Measurements from ENCODE around the gene TJP2. TPM values are rescaled to one million over a fixed set of nuclear protein-coding genes. Genes with fewer than 3 reads are reported as not detected.

Gene TJP2
- total and polyA plus RNA-seq, 4 donors, result 32.4 to 121 (median 110) TPM

- H3K36me3 ChIP-seq (ENCODE audit: control insufficient read depth in 1 of 2, insufficient read depth in 2 of 2, low read length in 1 of 2), result peaks cover 0 to 4% of the 10 kb centered on the region in 2 donors
- no peak overlapping the region for H3K4me3 ChIP-seq (ENCODE audit: low read length in 2 of 2)
- no peak for DNase-seq
- no peak overlapping the region for H3K27ac ChIP-seq (ENCODE audit: low read depth in 1 of 2, low read length in 2 of 2)
- ATAC-seq (ENCODE audit: low FRiP score), result no peak
- peaks cover 0 to 3% of the 10 kb centered on the region in 2 donors for H3K4me1 ChIP-seq (ENCODE audit: control insufficient read depth in 1 of 2, insufficient read depth in 2 of 2, low read length in 2 of 2)
- 90% methylated on average over 9 of the region's 9 CpGs for WGBS, 2 donors
- H3K27me3 ChIP-seq (ENCODE audit: control insufficient read depth in 1 of 2, insufficient read depth in 2 of 2, low read length in 1 of 2), result no peaks in the 10 kb centered on the region
- intact Hi-C loops (cut with DNase I), result no loop called here
- H3K9me3 ChIP-seq (ENCODE audit: control insufficient read depth, low read length), result no peaks in the 10 kb centered on the region
Measured at GRCh38 chr9:69139596-69139995, 34.5 kb upstream of the TJP2 start.

GRCh38 chr9:69140123-69140735 lies 33.8 kb upstream of the TJP2 start:
- no peak for ATAC-seq (ENCODE audit: low FRiP score)
- peaks cover 0 to 3% of the 10 kb centered on the region in 2 donors for H3K4me1 ChIP-seq (ENCODE audit: control insufficient read depth in 1 of 2, insufficient read depth in 2 of 2, low read length in 2 of 2)
- no peak overlapping the region for H3K27ac ChIP-seq (ENCODE audit: low read depth in 1 of 2, low read length in 2 of 2)
- 87 to 92% methylated on average over 5 of the region's 5 CpGs for WGBS, 2 donors
- no peak for DNase-seq
- no peaks in the 10 kb centered on the region for H3K9me3 ChIP-seq (ENCODE audit: control insufficient read depth, low read length)
- peaks cover 0 to 4% of the 10 kb centered on the region in 2 donors for H3K36me3 ChIP-seq (ENCODE audit: control insufficient read depth in 1 of 2, insufficient read depth in 2 of 2, low read length in 1 of 2)
- intact Hi-C loops (cut with DNase I), result no loop called here
- no peaks in the 10 kb centered on the region for H3K27me3 ChIP-seq (ENCODE audit: control insufficient read depth in 1 of 2, insufficient read depth in 2 of 2, low read length in 1 of 2)
- no peak overlapping the region for H3K4me3 ChIP-seq (ENCODE audit: low read length in 2 of 2)

DNA sequence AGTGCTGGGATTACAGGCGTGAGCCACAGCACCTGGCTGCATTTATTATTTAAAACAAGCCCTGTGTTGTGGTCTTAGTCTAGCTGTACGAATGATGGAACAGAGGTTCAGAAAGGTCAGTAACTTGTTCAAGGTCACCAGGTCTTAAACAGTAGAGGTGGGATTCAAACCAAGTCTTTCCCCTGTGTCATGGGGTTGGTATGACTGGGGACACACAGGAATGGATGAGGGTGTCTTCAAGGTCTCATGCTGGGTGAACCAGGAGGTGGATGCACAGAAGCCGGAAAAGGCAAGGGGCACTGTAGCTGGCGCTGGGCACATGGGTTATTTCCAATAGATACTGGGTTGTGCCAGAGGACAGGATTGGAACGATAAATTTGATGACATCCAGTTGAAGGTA lies 32.2 kb upstream of the TJP2 start:
- ATAC-seq (ENCODE audit: low FRiP score) (no peak), DNase-seq (no peak)
- Histone ChIP-seq H3K27ac (ENCODE audit: low read depth in 1 of 2, low read length in 2 of 2) (no peak overlapping the region), H3K4me1 (ENCODE audit: control insufficient read depth in 1 of 2, insufficient read depth in 2 of 2, low read length in 2 of 2) (peaks cover 0 to 3% of the 10 kb centered on the region in 2 donors), H3K27me3 (ENCODE audit: control insufficient read depth in 1 of 2, insufficient read depth in 2 of 2, low read length in 1 of 2) (no peaks in the 10 kb centered on the region), H3K4me3 (ENCODE audit: low read length in 2 of 2) (no peak overlapping the region), H3K9me3 (ENCODE audit: control insufficient read depth, low read length) (no peaks in the 10 kb centered on the region), H3K36me3 (ENCODE audit: control insufficient read depth in 1 of 2, insufficient read depth in 2 of 2, low read length in 1 of 2) (peaks cover 0 to 4% of the 10 kb centered on the region in 2 donors)
- WGBS, 2 donors, result 85% methylated on average over 5 of the region's 5 CpGs
- intact Hi-C loops (cut with DNase I), result no loop called here

- H3K36me3 ChIP-seq (ENCODE audit: control insufficient read depth in 1 of 2, insufficient read depth in 2 of 2, low read length in 1 of 2), result no peaks in the 10 kb centered on the region
- H3K9me3 ChIP-seq (ENCODE audit: control insufficient read depth, low read length), result no peaks in the 10 kb centered on the region
- H3K4me3 ChIP-seq (ENCODE audit: low read length in 2 of 2), result no peak overlapping the region
- H3K27ac ChIP-seq (ENCODE audit: low read depth in 1 of 2, low read length in 2 of 2), result no peak overlapping the region
- H3K4me1 ChIP-seq (ENCODE audit: control insufficient read depth in 1 of 2, insufficient read depth in 2 of 2, low read length in 2 of 2), result peaks cover 0 to 3% of the 10 kb centered on the region in 2 donors
- no peak for DNase-seq
- no peaks in the 10 kb centered on the region for H3K27me3 ChIP-seq (ENCODE audit: control insufficient read depth in 1 of 2, insufficient read depth in 2 of 2, low read length in 1 of 2)
- 88 to 100% methylated on average over 1 of the region's 1 CpG for WGBS, 2 donors
- intact Hi-C loops (cut with DNase I), result no loop called here
- ATAC-seq (ENCODE audit: low FRiP score), result no peak
Measured at GRCh38 chr9:69143291-69143690, 30.8 kb upstream of the TJP2 start.

DNA sequence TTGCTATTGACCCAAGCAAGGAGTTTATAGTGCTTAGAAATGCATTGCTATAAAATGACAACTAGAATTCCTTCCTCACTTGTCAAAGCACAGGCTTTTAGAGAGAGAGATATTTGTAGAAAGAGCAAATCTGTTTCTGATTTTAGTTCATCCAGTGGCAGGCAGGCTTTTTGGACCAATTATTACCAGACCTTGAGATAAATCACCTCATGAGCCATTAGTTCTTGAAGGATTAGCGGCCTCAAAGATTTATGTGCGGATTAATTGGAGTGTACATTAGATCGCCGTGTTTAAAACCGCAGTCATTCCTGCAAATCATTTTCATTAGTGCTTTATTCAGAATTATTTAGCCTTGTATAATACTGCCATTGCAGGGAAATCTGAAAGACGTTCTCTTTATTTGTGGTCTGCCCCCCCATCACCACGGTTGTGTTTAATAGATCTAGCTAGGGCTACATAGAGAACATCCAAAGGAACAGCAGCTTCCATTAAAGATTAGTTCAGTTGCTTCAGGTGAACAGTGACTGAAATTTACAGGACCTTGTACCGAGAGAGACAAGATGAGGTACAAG lies 28.8 kb upstream of the TJP2 start:
- H3K27me3 ChIP-seq (ENCODE audit: control insufficient read depth in 1 of 2, insufficient read depth in 2 of 2, low read length in 1 of 2), result no peaks in the 10 kb centered on the region
- intact Hi-C loops (cut with DNase I), result no loop called here
- 94 to 97% methylated on average over 8 of the region's 8 CpGs for WGBS, 2 donors
- H3K9me3 ChIP-seq (ENCODE audit: control insufficient read depth, low read length), result no peaks in the 10 kb centered on the region
- DNase-seq (no peak), ATAC-seq (ENCODE audit: low FRiP score) (no peak)
- H3K27ac ChIP-seq (ENCODE audit: low read depth in 1 of 2, low read length in 2 of 2), result no peak overlapping the region
- H3K4me1 ChIP-seq (ENCODE audit: control insufficient read depth in 1 of 2, insufficient read depth in 2 of 2, low read length in 2 of 2), result peaks cover 0 to 5% of the 10 kb centered on the region in 2 donors
- no peaks in the 10 kb centered on the region for H3K36me3 ChIP-seq (ENCODE audit: control insufficient read depth in 1 of 2, insufficient read depth in 2 of 2, low read length in 1 of 2)
- no peak overlapping the region for H3K4me3 ChIP-seq (ENCODE audit: low read length in 2 of 2)

DNA sequence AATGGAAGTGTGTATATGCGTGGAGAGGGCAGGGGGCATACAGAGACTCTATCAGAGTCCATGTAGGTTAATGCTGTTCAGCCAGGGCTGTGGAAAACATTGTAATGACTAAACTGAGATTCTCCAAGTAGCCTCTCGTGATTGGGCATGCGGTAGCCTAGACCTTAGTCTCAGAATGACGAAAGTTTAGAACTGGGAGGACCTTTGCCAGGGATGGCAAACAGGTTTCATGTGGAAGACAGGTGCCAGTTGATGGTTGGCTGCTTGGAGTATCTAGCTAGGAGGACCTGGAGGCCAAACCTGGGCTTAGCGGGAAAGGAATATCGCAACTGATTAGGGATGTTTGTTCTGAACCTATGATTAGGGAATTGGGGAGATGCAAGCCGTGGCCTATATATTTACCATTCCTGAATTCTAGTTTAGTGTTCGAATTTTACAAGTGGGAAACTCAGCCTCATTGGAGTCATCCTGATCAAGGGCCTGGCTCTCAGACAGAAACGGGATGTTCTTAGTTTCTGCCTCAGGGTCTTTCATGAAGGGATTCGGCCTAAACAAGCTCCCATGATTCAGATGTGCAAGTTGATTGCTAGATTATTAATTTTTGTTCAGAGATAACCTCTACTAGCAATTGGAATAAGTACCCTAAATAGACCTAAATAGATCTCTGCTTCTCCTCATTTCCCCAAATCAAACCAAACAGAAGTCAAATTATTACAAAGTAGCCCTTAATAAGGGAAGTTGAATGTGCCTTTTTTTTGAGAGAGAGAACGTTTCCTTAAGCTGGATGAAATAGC lies 26.8 kb upstream of the TJP2 start:
- ATAC-seq (ENCODE audit: low FRiP score), result no peak
- intact Hi-C loops (cut with DNase I), result no loop called here
- no peak overlapping the region for H3K27ac ChIP-seq (ENCODE audit: low read depth in 1 of 2, low read length in 2 of 2)
- WGBS, 2 donors, result 95 to 96% methylated on average over 11 of the region's 11 CpGs
- H3K9me3 ChIP-seq (ENCODE audit: control insufficient read depth, low read length), result no peaks in the 10 kb centered on the region
- H3K36me3 ChIP-seq (ENCODE audit: control insufficient read depth in 1 of 2, insufficient read depth in 2 of 2, low read length in 1 of 2), result no peaks in the 10 kb centered on the region
- H3K27me3 ChIP-seq (ENCODE audit: control insufficient read depth in 1 of 2, insufficient read depth in 2 of 2, low read length in 1 of 2), result no peaks in the 10 kb centered on the region
- no peak overlapping the region for H3K4me3 ChIP-seq (ENCODE audit: low read length in 2 of 2)
- DNase-seq, result no peak
- peaks cover 0 to 5% of the 10 kb centered on the region in 2 donors for H3K4me1 ChIP-seq (ENCODE audit: control insufficient read depth in 1 of 2, insufficient read depth in 2 of 2, low read length in 2 of 2)

- 2 to 4% methylated on average over 7 of the region's 7 CpGs for WGBS, 2 donors
- Histone ChIP-seq H3K27me3 (ENCODE audit: control insufficient read depth in 1 of 2, insufficient read depth in 2 of 2, low read length in 1 of 2) (no peaks in the 10 kb centered on the region), H3K27ac (ENCODE audit: low read depth in 1 of 2, low read length in 2 of 2) (peak overlapping the region in 1 of 2 donors; percentile 74), H3K4me3 (ENCODE audit: low read length in 2 of 2) (peak overlapping the region in 1 of 2 donors; percentile 26), H3K36me3 (ENCODE audit: control insufficient read depth in 1 of 2, insufficient read depth in 2 of 2, low read length in 1 of 2) (no peaks in the 10 kb centered on the region), H3K9me3 (ENCODE audit: control insufficient read depth, low read length) (no peaks in the 10 kb centered on the region), H3K4me1 (ENCODE audit: control insufficient read depth in 1 of 2, insufficient read depth in 2 of 2, low read length in 2 of 2) (peaks cover 0 to 2% of the 10 kb centered on the region in 2 donors)
- no peak for DNase-seq
- intact Hi-C loops (cut with DNase I), result loop anchor here in 1 of 2 donors (2.0 kb wide), 1 partner anchor 95 kb away; no protein-coding TSS in a partner anchor
- ATAC-seq (ENCODE audit: low FRiP score), result no peak
Measured at GRCh38 chr9:69149321-69149807, 24.7 kb upstream of the TJP2 start.

- H3K27ac ChIP-seq (ENCODE audit: low read depth in 1 of 2, low read length in 2 of 2), result no peak overlapping the region
- H3K36me3 ChIP-seq (ENCODE audit: control insufficient read depth in 1 of 2, insufficient read depth in 2 of 2, low read length in 1 of 2), result no peaks in the 10 kb centered on the region
- H3K27me3 ChIP-seq (ENCODE audit: control insufficient read depth in 1 of 2, insufficient read depth in 2 of 2, low read length in 1 of 2), result no peaks in the 10 kb centered on the region
- no peaks in the 10 kb centered on the region for H3K9me3 ChIP-seq (ENCODE audit: control insufficient read depth, low read length)
- H3K4me3 ChIP-seq (ENCODE audit: low read length in 2 of 2), result no peak overlapping the region
- intact Hi-C loops (cut with DNase I), result no loop called here
- H3K4me1 ChIP-seq (ENCODE audit: control insufficient read depth in 1 of 2, insufficient read depth in 2 of 2, low read length in 2 of 2), result peaks cover 0 to 2% of the 10 kb centered on the region in 2 donors
- DNase-seq (no peak), ATAC-seq (ENCODE audit: low FRiP score) (no peak)
- WGBS, 2 donors, result 89 to 90% methylated on average over 7 of the region's 7 CpGs
Measured at GRCh38 chr9:69151506-69151905, 22.6 kb upstream of the TJP2 start.
